Aortic smooth muscle cell (primary cell): ENCODE data around the gene TCOF1. TPM values are rescaled to one million over a fixed set of nuclear protein-coding genes. Genes with fewer than 3 reads are reported as not detected.

Experiments
- total RNA-seq: library from RNA; depleted of rRNA; stranded (reverse); fragments of >200 nt; gene quantifications from 2 replicates; pipeline ENCODE4 v1.2.3, GENCODE V29; 2014

The TCOF1 gene
- total RNA-seq, result 6.5 and 8.7 TPM in 2 replicates

GRCh38 chr5:150357326-150358260 lies at the start of gene TCOF1:
TSS of gene TCOF1 (plus strand) at chr5:150357697. CDS start at chr5:150357747, 50 bp downstream.

DNA sequence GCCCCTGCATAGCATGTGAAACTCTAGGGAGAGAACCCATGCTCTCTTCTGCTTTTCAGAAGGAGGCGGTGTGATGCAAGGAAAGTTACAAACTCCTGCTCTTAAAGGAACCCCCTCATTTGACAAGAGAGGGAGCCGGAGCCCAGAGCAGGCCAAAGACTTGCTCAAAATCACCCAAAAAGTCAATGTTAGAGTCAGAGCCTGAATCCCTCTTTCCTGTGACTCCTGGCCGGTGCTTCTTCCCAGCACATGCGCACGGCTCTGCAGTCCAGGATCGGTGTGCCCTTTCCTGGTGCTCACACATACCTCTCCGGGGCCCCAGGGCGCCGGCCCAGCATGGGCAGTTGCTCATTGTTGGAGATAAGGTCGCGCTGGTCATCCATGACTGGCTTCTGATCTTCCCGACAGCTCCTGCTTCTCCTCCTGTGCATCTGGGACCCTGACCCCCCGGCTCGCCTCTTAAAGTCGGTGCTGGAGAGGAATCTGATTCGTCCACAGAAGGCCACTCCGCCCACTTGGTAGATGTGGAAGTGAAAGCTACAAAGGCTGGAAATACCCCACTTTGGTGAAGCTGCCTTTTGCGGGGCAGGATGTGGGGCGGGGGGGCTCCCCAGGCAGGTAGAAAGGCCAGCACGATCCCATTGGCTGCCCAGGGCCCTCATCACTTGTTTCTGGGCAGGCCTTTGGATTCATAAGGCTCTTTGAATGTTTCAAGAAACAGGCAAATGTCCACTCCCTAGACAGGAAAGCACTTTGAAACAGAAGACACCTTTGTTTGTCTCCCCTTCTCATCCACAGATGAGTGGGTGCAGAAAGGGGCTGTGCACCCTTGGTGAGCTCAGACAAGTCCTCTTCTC lies 55.0 kb downstream of the TCOF1 start, which contains the start of gene CD74:
TSS of gene CD74 (minus strand) at position 592 of the 857 bp plus-strand sequence. CDS start at position 431, 161 bp downstream.

Other genes with a start within 250 kb of the TCOF1 start
- gene PDGFRB, start 201.9 kb upstream of the TCOF1 start, total RNA-seq, result 159 and 206 TPM in 2 replicates
- gene CDX1, start 190.9 kb upstream of the TCOF1 start, total RNA-seq, result 0.12 and 0.13 TPM in 2 replicates
- gene SLC6A7, start 167.6 kb upstream of the TCOF1 start, total RNA-seq, result 0.06 TPM in 1 of 2 replicates, not detected in the other
- gene CAMK2A, start 67.9 kb upstream of the TCOF1 start, total RNA-seq, result under 0.01 and 0.12 TPM in 2 replicates
- 0.13 and 0.19 TPM in 2 replicates for gene ARSI, start 54.8 kb upstream of the TCOF1 start, total RNA-seq
- gene CD74, start 55.2 kb downstream of the TCOF1 start, total RNA-seq, result 1.5 and 1.6 TPM in 2 replicates
- gene RPS14, start 92.0 kb downstream of the TCOF1 start, total RNA-seq, result 2,788 and 3,841 TPM in 2 replicates
- gene NDST1, start 150.4 kb downstream of the TCOF1 start, total RNA-seq, result 22.5 and 23.3 TPM in 2 replicates